Adrenal gland (tissue), 19 donors: ENCODE data around the gene SAMD11. TPM values are rescaled to one million over a fixed set of nuclear protein-coding genes. Genes with fewer than 3 reads are reported as not detected.
"Not testable (repeated sequence)": the region's sequence is repeated elsewhere in the genome, so short reads cannot be mapped to it uniquely, and the experiment has no call there.

ENCODE experiments used
- DNase-seq, 7 donors: peaks; one replicate each; pipeline ENCODE4 v3.0.0-alpha.2; 2019 to 2020
- H3K27ac ChIP-seq, 5 donors: fragments of 200-600 bp; sonication (generic) in 4 of 5; 1 replicate in 3 of 5; 2 replicates in 2 of 5; pipeline versions ENCODE4 v1.5.1 to v1.8.0; 2016 to 2020; ENCODE audit warnings: mild to moderate bottlenecking in 1 of 5
- H3K27me3 ChIP-seq: fragments of 200-600 bp; 2 replicates; pipeline ENCODE4 v1.8.0; 2021
- H3K36me3 ChIP-seq, 2 donors: fragments of 200-600 bp; replicated peaks in 1 of 2; 1 replicate in 1 of 2; 2 replicates in 1 of 2; pipeline versions ENCODE4 v1.5.1 to v1.8.0; 2018 to 2022
- H3K4me1 ChIP-seq, 2 donors: fragments of 200-600 bp; replicated peaks in 1 of 2; 1 replicate in 1 of 2; 2 replicates in 1 of 2; pipeline versions ENCODE4 v1.5.1 to v1.8.0; 2018 to 2021
- H3K4me3 ChIP-seq, 4 donors: fragments of 200-600 bp; sonication (generic) in 3 of 4; one replicate each; pipeline ENCODE4 v1.5.1; 2016 to 2018
- H3K9me3 ChIP-seq, 3 donors: fragments of 200-600 bp; sonication (generic) in 1 of 3; replicated peaks in 1 of 3; 1 replicate in 2 of 3; 2 replicates in 1 of 3; pipeline versions ENCODE4 v1.5.1 to v1.8.0; 2016 to 2021
- POLR2A ChIP-seq, 2 donors: fragments of 450-650 bp; IDR thresholded peaks; one replicate each; pipeline ENCODE4 v1.6.1; 2017; ENCODE audit warnings: antibody characterized with exemption in 2 of 2, mild to moderate bottlenecking in 2 of 2, moderate library complexity in 1 of 2
- WGBS, 4 donors: extraction: QIAGEN DNeasy Blood & Tissue Kit in 2 of 4; methylation state at CpG; one replicate each; pipeline versions ENCODE4 v1.1.5 to v1.1.7; 2013 to 2017; 5-methylcytosine and 5-hydroxymethylcytosine counted together
- intact Hi-C, 2 donors: fragments of 100-400 bp; cut with DNase I; formaldehyde crosslinking; loops; one replicate each; pipeline versions ENCODE4 v1.14.1 to v1.15.0; 2022 to 2023
- long read RNA-seq, 10 donors: library from polyadenylated mRNA in 3 of 10; unstranded in 2 of 10; stranded (forward) in 1 of 10; transcript quantifications; one replicate each; pipeline ENCODE4 v2.0.0 and lab custom pipeline, GENCODE V29; 2021 to 2026
- polyA plus RNA-seq, 3 donors: library from polyadenylated mRNA; stranded (reverse); fragments of 200-250 nt in 2 of 3; fragments of 350-450 nt in 1 of 3; fragmentation: Illumina TruSeq in 1 of 3; extraction: RNeasy Lipid Tissue Mini Kit (QIAGEN cat#74804) in 1 of 3; gene quantifications; one replicate each; pipeline ENCODE4 v1.2.3, GENCODE V29; 2013 to 2014
- total RNA-seq, 9 donors: library from RNA; depleted of rRNA in 4 of 9; stranded (reverse); fragments of >200 nt in 4 of 9; fragments of 120-200 nt in 1 of 9; fragmentation: NEBNext Ultra II Directional in 1 of 9; extraction: Animal tissue kit (Norgen Biotek cat#: 25700) in 1 of 9; gene quantifications; one replicate each; pipeline versions ENCODE4 v1.1.0 to v1.2.4, GENCODE V29; 2013 to 2023
- TF ChIP-seq, protein P1 (sequence below), 6 experiments: fragments of 450-650 bp in 4 of 6; fragments of 200-600 bp in 2 of 6; sonication (generic) in 1 of 6; IDR thresholded peaks; 1 replicate in 5 of 6; 2 replicates in 1 of 6; pipeline versions ENCODE4 v1.5.1 to v1.8.0; 2016 to 2021; ENCODE audit warnings: antibody characterized with exemption in 6 of 6, mild to moderate bottlenecking in 2 of 6, moderate library complexity in 1 of 6
- donor health status: healthy with polysubstance abuse.
- donor health status: Bipolar disorder and iron deficiency.
- donor health status: DM: yes; HTN: yes; CAD: no.
- donor health status: DM: no; HTN: no; CAD: no.
- donor health status: DM: no; HTN: no; CAD: no.
- donor health status: DM: yes; HTN: yes; CAD: no.

The SAMD11 gene, protein sequence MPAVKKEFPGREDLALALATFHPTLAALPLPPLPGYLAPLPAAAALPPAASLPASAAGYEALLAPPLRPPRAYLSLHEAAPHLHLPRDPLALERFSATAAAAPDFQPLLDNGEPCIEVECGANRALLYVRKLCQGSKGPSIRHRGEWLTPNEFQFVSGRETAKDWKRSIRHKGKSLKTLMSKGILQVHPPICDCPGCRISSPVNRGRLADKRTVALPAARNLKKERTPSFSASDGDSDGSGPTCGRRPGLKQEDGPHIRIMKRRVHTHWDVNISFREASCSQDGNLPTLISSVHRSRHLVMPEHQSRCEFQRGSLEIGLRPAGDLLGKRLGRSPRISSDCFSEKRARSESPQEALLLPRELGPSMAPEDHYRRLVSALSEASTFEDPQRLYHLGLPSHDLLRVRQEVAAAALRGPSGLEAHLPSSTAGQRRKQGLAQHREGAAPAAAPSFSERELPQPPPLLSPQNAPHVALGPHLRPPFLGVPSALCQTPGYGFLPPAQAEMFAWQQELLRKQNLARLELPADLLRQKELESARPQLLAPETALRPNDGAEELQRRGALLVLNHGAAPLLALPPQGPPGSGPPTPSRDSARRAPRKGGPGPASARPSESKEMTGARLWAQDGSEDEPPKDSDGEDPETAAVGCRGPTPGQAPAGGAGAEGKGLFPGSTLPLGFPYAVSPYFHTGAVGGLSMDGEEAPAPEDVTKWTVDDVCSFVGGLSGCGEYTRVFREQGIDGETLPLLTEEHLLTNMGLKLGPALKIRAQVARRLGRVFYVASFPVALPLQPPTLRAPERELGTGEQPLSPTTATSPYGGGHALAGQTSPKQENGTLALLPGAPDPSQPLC
- 10 to 100 TPM in 7 of 9 donors, 1 to 10 TPM in 2; 1.8 to 30.8 (median 16.6) TPM for total RNA-seq
- 10 to 100 TPM in 2 of 3 donors, 1 to 10 TPM in 1; 2.5 to 96.6 (median 32.7) TPM for polyA plus RNA-seq
- long read RNA-seq, donor 1: 0 reads
- long read RNA-seq, donor 2: 0 reads
- long read RNA-seq, donor 3: 0 reads
- long read RNA-seq, donor 4: 0 reads
- long read RNA-seq, donor 5, partial matches to known transcripts: 3 of 24 reads
- long read RNA-seq, donor 5, other reads (novel, unspliced or antisense): 18 of 24 reads
- long read RNA-seq, donor 6, partial matches to known transcripts: 10 of 14 reads
- long read RNA-seq, donor 6, other reads (novel, unspliced or antisense): 4 of 14 reads
- long read RNA-seq, donor 7: 0 reads
- long read RNA-seq, donor 8: 0 reads
- long read RNA-seq, donor 9: 0 reads
- long read RNA-seq, donor 10: 0 reads

DNA sequence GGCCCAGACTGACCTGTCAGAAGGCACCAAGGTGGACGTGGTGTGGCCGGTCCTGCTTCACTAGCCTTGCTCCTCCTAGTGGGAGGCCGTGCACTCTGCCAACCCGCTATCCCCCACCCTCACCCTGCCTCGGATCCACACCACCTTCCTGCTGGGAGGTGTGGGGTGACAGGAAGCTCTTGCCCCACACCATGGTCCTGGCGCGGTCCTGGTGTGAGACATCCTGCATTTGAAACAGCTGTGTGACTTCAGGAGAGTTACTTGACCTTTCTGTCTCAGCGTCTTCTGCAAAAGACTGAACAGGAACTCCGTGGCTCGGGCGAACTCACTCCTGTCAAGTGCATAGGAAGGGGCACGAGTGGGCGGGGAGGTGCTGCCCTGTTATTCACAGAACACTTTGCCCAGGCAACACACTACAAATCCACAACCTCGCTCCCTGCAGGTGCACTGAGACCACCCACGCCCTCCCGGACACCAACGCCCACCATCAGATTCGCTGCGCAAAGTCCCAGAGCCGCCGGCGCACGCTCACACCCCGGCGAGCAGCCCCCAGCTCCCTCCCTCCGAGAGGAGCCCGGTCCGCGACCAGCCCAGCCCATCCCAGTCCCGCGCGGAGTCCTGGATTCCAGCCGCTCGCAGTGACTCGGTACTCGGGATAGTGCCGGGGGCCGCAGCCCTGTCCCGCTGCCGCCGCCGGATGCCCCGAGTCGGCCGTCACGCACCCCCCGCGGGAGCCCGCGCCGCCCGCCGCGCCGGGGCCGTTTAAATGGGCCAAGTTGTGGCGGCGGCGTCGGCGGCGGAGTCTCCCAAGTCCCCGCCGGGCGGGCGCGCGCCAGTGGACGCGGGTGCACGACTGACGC is at the start of gene SAMD11:
TSS of gene SAMD11 (plus strand) at position 793 of the 860 bp plus-strand sequence. CDS start 509 bp downstream, outside the sequence.
- 5 to 21% (median 8%) methylated on average over 16 to 72 of the region's 72 CpGs for WGBS, 4 donors
- Histone ChIP-seq H3K4me1 (peaks cover 3 to 24% of the 10 kb centered on the region in 2 donors), H3K27me3 (peaks cover 64% of the 10 kb centered on the region), H3K27ac (peak within 1 kb of the TSS in 2 of 5 donors; percentile 62 to 69), H3K9me3 (no peaks in the 10 kb centered on the region), H3K4me3 (peak within 1 kb of the TSS in 2 of 4 donors; percentile 9 to 61), H3K36me3 (no peaks in the 10 kb centered on the region)
- TF ChIP-seq, protein P1, sequence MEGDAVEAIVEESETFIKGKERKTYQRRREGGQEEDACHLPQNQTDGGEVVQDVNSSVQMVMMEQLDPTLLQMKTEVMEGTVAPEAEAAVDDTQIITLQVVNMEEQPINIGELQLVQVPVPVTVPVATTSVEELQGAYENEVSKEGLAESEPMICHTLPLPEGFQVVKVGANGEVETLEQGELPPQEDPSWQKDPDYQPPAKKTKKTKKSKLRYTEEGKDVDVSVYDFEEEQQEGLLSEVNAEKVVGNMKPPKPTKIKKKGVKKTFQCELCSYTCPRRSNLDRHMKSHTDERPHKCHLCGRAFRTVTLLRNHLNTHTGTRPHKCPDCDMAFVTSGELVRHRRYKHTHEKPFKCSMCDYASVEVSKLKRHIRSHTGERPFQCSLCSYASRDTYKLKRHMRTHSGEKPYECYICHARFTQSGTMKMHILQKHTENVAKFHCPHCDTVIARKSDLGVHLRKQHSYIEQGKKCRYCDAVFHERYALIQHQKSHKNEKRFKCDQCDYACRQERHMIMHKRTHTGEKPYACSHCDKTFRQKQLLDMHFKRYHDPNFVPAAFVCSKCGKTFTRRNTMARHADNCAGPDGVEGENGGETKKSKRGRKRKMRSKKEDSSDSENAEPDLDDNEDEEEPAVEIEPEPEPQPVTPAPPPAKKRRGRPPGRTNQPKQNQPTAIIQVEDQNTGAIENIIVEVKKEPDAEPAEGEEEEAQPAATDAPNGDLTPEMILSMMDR (IDR thresholded peaks at IDR 0.05): no peak
- TF ChIP-seq POLR2A (IDR thresholded peaks at IDR 0.05): no peak
- intact Hi-C loops: no loop called here
- DNase-seq: peak; percentile 64 to 87 (median 79)

DNA sequence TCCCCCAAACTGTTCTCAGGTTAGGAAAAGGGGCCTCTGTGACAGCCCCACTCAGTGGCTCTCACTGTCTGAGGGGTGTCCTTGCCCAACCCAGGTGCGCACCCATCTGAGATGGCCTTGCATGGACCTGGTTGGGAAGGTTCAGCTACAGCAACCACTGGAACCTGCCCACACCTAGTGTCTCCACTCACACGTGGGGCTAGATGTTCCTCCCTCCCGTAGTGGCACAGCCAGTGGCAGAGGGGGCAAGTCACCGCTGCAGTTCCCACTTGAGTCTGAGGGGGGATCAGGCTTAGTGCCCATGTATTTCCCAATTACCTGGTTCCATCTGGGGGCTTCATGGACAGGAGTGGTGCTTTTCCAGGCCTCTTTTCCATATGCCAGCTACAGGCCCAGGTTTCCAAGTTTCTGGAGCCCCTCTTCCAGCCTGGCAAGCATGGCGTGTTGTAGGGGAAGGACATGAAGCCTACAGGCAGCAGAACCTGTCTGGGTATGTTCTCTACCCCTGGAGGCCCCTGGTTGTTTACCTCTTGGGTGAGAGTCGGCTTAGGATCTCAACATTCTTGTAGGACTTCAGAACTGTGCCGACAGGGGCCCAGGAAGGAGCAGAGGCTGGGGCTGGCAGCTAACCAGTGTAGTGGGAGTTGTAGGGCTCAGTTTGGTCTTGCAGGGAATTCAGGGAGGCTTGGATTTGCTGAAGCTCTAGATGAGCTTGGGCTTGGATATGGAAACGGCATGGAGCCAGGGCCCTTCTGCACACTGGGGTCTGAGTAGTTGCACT is 47.1 kb upstream of the SAMD11 start:
- H3K27ac ChIP-seq, H3K27me3 ChIP-seq, H3K36me3 ChIP-seq, H3K4me3 ChIP-seq, intact Hi-C loops, H3K9me3 ChIP-seq, H3K4me1 ChIP-seq, DNase-seq: not testable (repeated sequence)
- 64 to 90% (median 81%) methylated on average over 5 to 8 of the region's 8 CpGs for WGBS, 4 donors

DNA sequence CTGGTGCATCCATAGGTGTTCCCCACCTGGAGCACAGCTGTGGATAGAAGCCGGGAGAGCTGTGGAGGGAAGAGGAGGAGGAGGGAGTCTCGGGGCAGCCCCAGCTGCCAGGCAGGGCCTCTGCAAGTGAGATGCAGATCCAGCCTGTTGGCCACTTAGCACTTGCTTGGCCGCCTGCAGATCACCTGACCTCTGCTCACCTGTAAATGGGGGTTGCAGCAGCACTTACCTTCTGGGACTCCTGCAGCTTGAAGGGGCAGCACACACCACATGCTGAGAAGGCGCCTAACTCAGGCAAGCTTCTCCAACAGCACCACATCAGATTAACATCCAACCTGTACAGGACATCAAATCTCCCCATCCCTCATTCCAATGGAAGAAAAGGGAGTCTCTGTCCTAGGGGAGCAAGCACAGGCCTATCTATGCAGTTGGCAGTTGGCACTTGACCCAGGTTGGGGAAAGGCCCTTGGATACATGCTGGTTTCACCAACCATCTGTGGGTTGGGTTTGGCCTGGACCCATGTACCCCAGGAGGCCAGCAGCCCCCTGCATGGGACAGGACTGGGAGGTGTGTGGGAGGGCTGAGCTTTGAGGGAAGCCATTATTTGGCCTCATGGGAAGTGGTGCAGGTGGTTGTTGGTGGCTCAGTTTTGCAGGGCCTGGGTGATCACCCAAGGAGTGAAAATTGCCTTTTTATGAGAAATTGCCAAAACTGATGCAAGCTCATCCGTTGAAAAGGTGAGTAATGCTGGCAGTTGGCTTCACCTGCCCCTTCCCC is 46.3 kb upstream of the SAMD11 start:
- peaks cover 15% of the 10 kb centered on the region for H3K27me3 ChIP-seq
- WGBS, 4 donors: 72 to 86% (median 74%) methylated on average over 3 to 5 of the region's 5 CpGs
- H3K9me3 ChIP-seq, H3K4me3 ChIP-seq, H3K4me1 ChIP-seq, H3K36me3 ChIP-seq, DNase-seq, H3K27ac ChIP-seq, intact Hi-C loops: not testable (repeated sequence)

DNA sequence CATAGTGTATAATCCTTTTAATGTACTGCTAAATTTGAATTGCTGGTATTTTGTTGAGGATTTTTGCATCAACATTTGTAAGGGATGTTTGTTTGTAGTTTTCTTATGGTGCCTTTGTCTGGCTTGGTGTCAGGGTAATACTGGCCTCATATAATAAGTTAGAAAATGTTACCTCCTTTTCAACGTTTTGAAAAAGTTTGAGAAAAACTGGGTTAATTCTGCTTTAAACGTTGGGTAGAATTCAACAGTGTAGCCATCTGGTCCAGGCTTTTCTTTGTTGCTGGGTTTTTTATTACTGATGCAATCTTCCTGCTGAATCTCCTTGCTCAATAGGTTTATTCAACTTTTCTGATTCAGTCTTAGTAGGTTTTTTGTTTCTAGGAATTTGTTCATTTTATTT is 43.2 kb upstream of the SAMD11 start:
- WGBS, 4 donors: 22 to 35% (median 27%) methylated on average over 2 of the region's 2 CpGs
- H3K4me3 ChIP-seq, DNase-seq, H3K27ac ChIP-seq, H3K4me1 ChIP-seq, H3K36me3 ChIP-seq, H3K9me3 ChIP-seq, intact Hi-C loops: not testable (repeated sequence)
- peaks cover 37% of the 10 kb centered on the region for H3K27me3 ChIP-seq

DNA sequence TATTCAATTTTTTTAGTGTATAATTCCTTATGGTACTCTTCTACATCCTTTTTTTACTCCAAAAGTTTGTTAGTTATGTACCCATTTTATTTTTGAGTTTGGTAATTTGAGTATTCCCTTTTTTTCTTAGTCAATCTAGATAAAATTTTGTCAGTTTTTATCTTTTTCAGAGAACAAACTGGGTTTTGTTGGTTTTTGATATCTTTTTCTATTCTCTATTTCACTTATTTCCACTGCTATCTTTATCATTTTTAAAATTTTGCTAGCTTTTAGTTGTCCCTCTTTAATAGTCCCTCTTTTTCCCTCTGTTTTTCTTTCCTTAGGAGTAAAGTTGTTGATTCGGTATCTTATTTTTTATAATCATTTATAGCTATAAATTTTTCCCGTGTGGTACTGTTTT is 42.8 kb upstream of the SAMD11 start:
- intact Hi-C loops, H3K4me3 ChIP-seq, H3K36me3 ChIP-seq, H3K27ac ChIP-seq, H3K9me3 ChIP-seq, H3K4me1 ChIP-seq, DNase-seq: not testable (repeated sequence)
- H3K27me3 ChIP-seq: peaks cover 39% of the 10 kb centered on the region
- 77 to 84% (median 83%) methylated on average over 2 of the region's 2 CpGs for WGBS, 4 donors
